ENCODE results near the gene HSPBAP1.
A peak's percentile ranks its signal among the peaks of the same experiment; 100 is the strongest.

The HSPBAP1 gene

GRCh38 chr3:122793568-122794416, at the start of gene HSPBAP1:
Gene HSPBAP1 (minus strand): TSS chr3:122793831. CDS start chr3:122793680, 151 bp downstream.
- DNase-seq (ENCODE audit: low read depth), result peak; percentile 93

GRCh38 chr3:122835590-122835989, 42.0 kb upstream of the HSPBAP1 start:
- DNase-seq (ENCODE audit: low read depth), result no peak

GRCh38 chr3:122828281-122828680, 34.6 kb upstream of the HSPBAP1 start:
- DNase-seq (ENCODE audit: low read depth), result no peak

GRCh38 chr3:122826278-122826677, 32.6 kb upstream of the HSPBAP1 start:
- no peak for DNase-seq (ENCODE audit: low read depth)

- DNase-seq (ENCODE audit: low read depth), result no peak
These were observed 31.8 kb upstream of the HSPBAP1 start for GRCh38 chr3:122825460-122825859.

GRCh38 chr3:122824465-122825381, 31.1 kb upstream of the HSPBAP1 start:
- DNase-seq (ENCODE audit: low read depth), result peak; percentile 76

GRCh38 chr3:122816587-122816986, 23.0 kb upstream of the HSPBAP1 start:
- no peak for DNase-seq (ENCODE audit: low read depth)

- DNase-seq (ENCODE audit: low read depth), result no peak
These were observed 17.1 kb upstream of the HSPBAP1 start for GRCh38 chr3:122810734-122811133.

- DNase-seq (ENCODE audit: low read depth), result no peak
These were observed 10.3 kb upstream of the HSPBAP1 start for GRCh38 chr3:122803977-122804376.

- DNase-seq (ENCODE audit: low read depth), result no peak
These were observed 8.7 kb upstream of the HSPBAP1 start for GRCh38 chr3:122802323-122802722.

GRCh38 chr3:122800706-122801237, 7.1 kb upstream of the HSPBAP1 start:
- DNase-seq (ENCODE audit: low read depth), result no peak

- no peak for DNase-seq (ENCODE audit: low read depth)
These were observed 6.4 kb upstream of the HSPBAP1 start for GRCh38 chr3:122800031-122800430.

GRCh38 chr3:122799322-122799721, 5.7 kb upstream of the HSPBAP1 start:
- DNase-seq (ENCODE audit: low read depth), result no peak

GRCh38 chr3:122797291-122797690, 3.7 kb upstream of the HSPBAP1 start:
- peak; percentile 12 for DNase-seq (ENCODE audit: low read depth)

- peak; percentile 6 for DNase-seq (ENCODE audit: low read depth)
These were observed 2.1 kb upstream of the HSPBAP1 start for GRCh38 chr3:122795674-122796195.

GRCh38 chr3:122794779-122795673, 1.4 kb upstream of the HSPBAP1 start, which contains the start of gene SLC49A4:
Gene SLC49A4 (plus strand): TSS chr3:122795069. CDS start chr3:122795193, 124 bp downstream.
- DNase-seq (ENCODE audit: low read depth), result peak; percentile 80

- DNase-seq (ENCODE audit: low read depth), result no peak
These were observed 800 bp upstream of the HSPBAP1 start for GRCh38 chr3:122794483-122794778.

- no peak for DNase-seq (ENCODE audit: low read depth)
These were observed 3.9 kb downstream of the HSPBAP1 start for GRCh38 chr3:122789585-122790273.

GRCh38 chr3:122787872-122788271, 5.8 kb downstream of the HSPBAP1 start:
- DNase-seq (ENCODE audit: low read depth), result no peak

GRCh38 chr3:122786066-122786465, 7.6 kb downstream of the HSPBAP1 start:
- DNase-seq (ENCODE audit: low read depth), result peak; percentile 76

- no peak for DNase-seq (ENCODE audit: low read depth)
These were observed 8.4 kb downstream of the HSPBAP1 start for GRCh38 chr3:122785231-122785630.
